K562 (cell line): ENCODE results near the gene ETV3L. TPM values are rescaled to one million over a fixed set of nuclear protein-coding genes. Genes with fewer than 3 reads are reported as not detected.

Source experiments
- ATAC-seq: fragments of 200-7000 bp; cut with Tn5 transposase; 3 replicates; pipeline ENCODE4 v1.9.1; 2020; ENCODE audit warnings: moderate library complexity
- BruUV-seq: library from RNA; stranded (reverse); fragments of 400-500 nt; replicated peaks from 2 replicates; lab custom pipeline; 2021; lab: Mats Ljungman, UMichigan
- CTCF ChIA-PET: fragments of 300-600 bp; formaldehyde crosslinking; extraction: SDS; loops from one replicate; lab custom pipeline; 2021; ENCODE audit warnings: low intra/inter-chr PET ratio; lab: Yijun Ruan, JAX
- POLR2A ChIA-PET: fragments of 300-600, 350-650 bp; sonication (Branson Sonifier 250); formaldehyde crosslinking; extraction: SDS; loops from one replicate; lab custom pipeline; 2021; ENCODE audit warnings: antibody characterized with exemption, inconsistent platforms; lab: Yijun Ruan, JAX
- DNase-seq, 4 experiments: peaks; one replicate each; pipeline versions ENCODE4 v3.0.0 to v3.0.0-alpha.2; 2011 to 2018; ENCODE audit warnings: low spot score in 3 of 4, mixed read lengths in 3 of 4; ENCODE audit errors: extremely low read depth in 1 of 4
- FAIRE-seq: peaks from 2 replicates; lab custom pipeline; 2011; peaks lifted over from hg19 to GRCh38; lab: Jason Lieb, UNC
- H2AFZ ChIP-seq: 2 replicates; pipeline ENCODE4 v1.6.0; 2011; ENCODE audit warnings: low read depth, low read length, control low read depth, inconsistent platforms
- H3K27ac ChIP-seq: fragments of 200-600 bp; 3 replicates; pipeline ENCODE4 v1.8.0; 2011; ENCODE audit warnings: low read depth, mild to moderate bottlenecking, control low read depth, inconsistent platforms, low read length, moderate library complexity, mixed read lengths; ENCODE audit errors: extremely low read depth
- H3K27me3 ChIP-seq, 2 experiments: fragments of 300-600 bp in 1 of 2; 2 replicates in 1 of 2; 3 replicates in 1 of 2; pipeline versions ENCODE4 v1.6.0 to v1.8.0; 2011; ENCODE audit warnings: inconsistent platforms in 2 of 2, low read length in 2 of 2, mild to moderate bottlenecking in 1 of 2, mixed read lengths in 1 of 2, moderate library complexity in 1 of 2; ENCODE audit not compliant: control insufficient read depth in 2 of 2, insufficient read depth in 2 of 2
- H3K36me3 ChIP-seq: fragments of 300-600 bp; 3 replicates; pipeline ENCODE4 v1.8.0; 2011; ENCODE audit warnings: mild to moderate bottlenecking, low read length, inconsistent platforms; ENCODE audit not compliant: control insufficient read depth, insufficient read depth
- H3K4me1 ChIP-seq, 2 experiments: fragments of 200-600 bp in 1 of 2; replicated peaks in 1 of 2; 2 replicates in 1 of 2; 3 replicates in 1 of 2; pipeline versions ENCODE4 v1.5.1 to v1.8.0; 2011; ENCODE audit warnings: inconsistent platforms in 2 of 2, low read length in 2 of 2, mild to moderate bottlenecking in 1 of 2, mixed read lengths in 1 of 2, moderate library complexity in 1 of 2; ENCODE audit not compliant: control insufficient read depth in 2 of 2, insufficient read depth in 2 of 2
- H3K4me2 ChIP-seq: 2 replicates; pipeline ENCODE4 v1.6.1; 2011; ENCODE audit warnings: low read length, control low read depth, inconsistent platforms, mixed read lengths; ENCODE audit not compliant: insufficient read depth
- H3K4me3 ChIP-seq: fragments of 200-600 bp; sonication (generic), shearing (Covaris generic); 2 replicates; pipeline ENCODE4 v1.5.1; 2016; ENCODE audit warnings: control low read depth, inconsistent platforms
- H3K79me2 ChIP-seq: fragments of 200-600 bp; 3 replicates; pipeline ENCODE4 v1.8.0; 2011; ENCODE audit warnings: low read length, inconsistent platforms; ENCODE audit not compliant: control insufficient read depth, insufficient read depth
- H3K9ac ChIP-seq, 2 experiments: 2 replicates each; pipeline versions ENCODE4 v1.6.0 to v1.6.1; 2011; ENCODE audit warnings: low read depth in 2 of 2, low read length in 2 of 2, control low read depth in 1 of 2, inconsistent platforms in 1 of 2, mild to moderate bottlenecking in 1 of 2, mixed read lengths in 1 of 2; ENCODE audit not compliant: insufficient read depth in 1 of 2
- H3K9me1 ChIP-seq: one replicate; pipeline ENCODE4 v1.6.0; 2011; ENCODE audit warnings: inconsistent platforms, mild to moderate bottlenecking, low read length, moderate library complexity; ENCODE audit not compliant: control insufficient read depth, insufficient read depth
- H3K9me3 ChIP-seq: replicated peaks from 2 replicates; pipeline ENCODE4 v1.5.1; 2011; ENCODE audit warnings: low read depth, low read length, inconsistent platforms; ENCODE audit not compliant: control insufficient read depth, insufficient read depth
- H4K20me1 ChIP-seq: replicated peaks from 2 replicates; pipeline ENCODE4 v1.6.1; 2011; ENCODE audit warnings: low read length, inconsistent platforms, mixed read lengths; ENCODE audit not compliant: control insufficient read depth, insufficient read depth
- CLOCK ChIP-seq: fragments of 250-450 bp; sonication (Bioruptor Pico); IDR thresholded peaks from 2 replicates; pipeline ENCODE4 v1.4.0; 2020; ENCODE audit warnings: mild to moderate bottlenecking, moderate library complexity, borderline replicate concordance
- CSDE1 ChIP-seq, 2 experiments: fragments of 450-650 bp; IDR thresholded peaks; 2 replicates each; pipeline ENCODE4 v1.6.1; 2016; ENCODE audit warnings: mild to moderate bottlenecking in 1 of 2
- E2F5 ChIP-seq: sonication (generic); formaldehyde crosslinking; IDR thresholded peaks from 2 replicates; pipeline ENCODE4 v1.8.0; 2022; ENCODE audit warnings: mild to moderate bottlenecking, missing genetic modification reagents
- HMG20B ChIP-seq: fragments of 250-450 bp; sonication (Bioruptor Pico); IDR thresholded peaks from 2 replicates; pipeline ENCODE4 v1.5.0; 2021; ENCODE audit warnings: mild to moderate bottlenecking
- KDM4B ChIP-seq, 2 experiments: fragments of 450-650 bp in 1 of 2; sonication (generic) in 1 of 2; IDR thresholded peaks; 2 replicates each; pipeline ENCODE4 v1.6.1; 2016 to 2017; ENCODE audit warnings: borderline replicate concordance in 2 of 2, antibody characterized with exemption in 1 of 2, low read depth in 1 of 2, mild to moderate bottlenecking in 1 of 2
- MYBL2 ChIP-seq, 2 experiments: fragments of 450-650 bp in 1 of 2; sonication (generic) in 1 of 2; formaldehyde crosslinking in 1 of 2; IDR thresholded peaks; 2 replicates each; pipeline versions ENCODE4 v1.6.1 to v1.8.1; 2017 to 2022; ENCODE audit warnings: borderline replicate concordance in 1 of 2, inconsistent platforms in 1 of 2, low read depth in 1 of 2, mild to moderate bottlenecking in 1 of 2, missing genetic modification reagents in 1 of 2, moderate library complexity in 1 of 2
- MYC ChIP-seq, 2 experiments: fragments of 250-450 bp in 1 of 2; sonication (Bioruptor Pico) in 1 of 2; IDR thresholded peaks; 2 replicates each; pipeline versions ENCODE4 v1.5.1 to v1.6.1; 2012 to 2021; ENCODE audit warnings: low read depth in 2 of 2, borderline replicate concordance in 1 of 2, improper control_type of control experiment in 1 of 2, low read length in 1 of 2, mild to moderate bottlenecking in 1 of 2, moderate library complexity in 1 of 2
- ZNF507 ChIP-seq: conservative IDR thresholded peaks from 2 replicates; pipeline ENCODE4 v1.6.1; 2017; ENCODE audit warnings: missing genetic modification characterization, missing compliant biosample characterization
- ZNF512 ChIP-seq: IDR thresholded peaks from 2 replicates; pipeline ENCODE4 v1.6.1; 2016; ENCODE audit warnings: missing genetic modification characterization, missing compliant biosample characterization
- ZNF699 ChIP-seq: fragments of 250-450 bp; sonication (Bioruptor Pico); IDR thresholded peaks from 2 replicates; pipeline ENCODE4 v1.8.0; 2021; ENCODE audit warnings: mild to moderate bottlenecking, moderate library complexity; ENCODE audit not compliant: insufficient replicate concordance
- WGBS: fragments of 100-300 bp; shearing (Covaris generic); methylation state at CpG from one replicate; pipeline ENCODE4 v1.1.6; 2016; ENCODE audit warnings: low coverage, mixed read lengths; ENCODE audit not compliant: insufficient coverage; ENCODE audit errors: missing lambda C conversion rate; 5-methylcytosine and 5-hydroxymethylcytosine counted together
- in situ Hi-C: fragments of 300-500 bp; cut with MboI; formaldehyde crosslinking; loops from 4 replicates; pipeline ENCODE4 v1.15.0; 2018; ENCODE audit warnings: inconsistent platforms, mixed read lengths
- intact Hi-C: fragments of 100-400 bp; cut with micrococcal nuclease; formaldehyde crosslinking; loops from 2 replicates; pipeline ENCODE4 v1.14.2; 2022
- polyA plus RNA-seq, 8 experiments: library from polyadenylated mRNA; depleted of rRNA in 4 of 8; stranded (reverse) in 5 of 8; unstranded in 3 of 8; fragments of >200 nt; fragmentation: Nextera tagmentation in 2 of 8; fragmentation: Illumina TruSeq in 1 of 8; extraction: Ambion mirVana in 2 of 8; extraction: Trizol in 1 of 8; gene quantifications; 2 replicates each; pipeline versions ENCODE4 v1.2.1 to v1.2.3, GENCODE V29; 2011 to 2014; ENCODE audit warnings: inconsistent platforms in 1 of 8, missing spikeins in 1 of 8
- total RNA-seq, 7 experiments: library from RNA; depleted of rRNA in 6 of 7; stranded (reverse); fragments of >200 nt in 6 of 7; fragmentation: Illumina TruSeq in 2 of 7; extraction: Trizol in 2 of 7; gene quantifications; 2 replicates each; pipeline versions ENCODE4 v1.2.1 to v1.2.3, GENCODE V29; 2011 to 2021; ENCODE audit warnings: low replicate concordance in 1 of 7
- TF ChIP-seq, protein P1 (sequence below): fragments of 450-650 bp; conservative IDR thresholded peaks from 2 replicates; pipeline ENCODE4 v1.6.1; 2016; ENCODE audit warnings: missing genetic modification characterization, low read depth, mild to moderate bottlenecking, control low read depth, missing compliant biosample characterization

The ETV3L gene
- total and polyA plus RNA-seq, 9 of the 15 experiments (the other 6 are each of a cell fraction or from before 2014, with no cell fraction given) = not detected

DNA sequence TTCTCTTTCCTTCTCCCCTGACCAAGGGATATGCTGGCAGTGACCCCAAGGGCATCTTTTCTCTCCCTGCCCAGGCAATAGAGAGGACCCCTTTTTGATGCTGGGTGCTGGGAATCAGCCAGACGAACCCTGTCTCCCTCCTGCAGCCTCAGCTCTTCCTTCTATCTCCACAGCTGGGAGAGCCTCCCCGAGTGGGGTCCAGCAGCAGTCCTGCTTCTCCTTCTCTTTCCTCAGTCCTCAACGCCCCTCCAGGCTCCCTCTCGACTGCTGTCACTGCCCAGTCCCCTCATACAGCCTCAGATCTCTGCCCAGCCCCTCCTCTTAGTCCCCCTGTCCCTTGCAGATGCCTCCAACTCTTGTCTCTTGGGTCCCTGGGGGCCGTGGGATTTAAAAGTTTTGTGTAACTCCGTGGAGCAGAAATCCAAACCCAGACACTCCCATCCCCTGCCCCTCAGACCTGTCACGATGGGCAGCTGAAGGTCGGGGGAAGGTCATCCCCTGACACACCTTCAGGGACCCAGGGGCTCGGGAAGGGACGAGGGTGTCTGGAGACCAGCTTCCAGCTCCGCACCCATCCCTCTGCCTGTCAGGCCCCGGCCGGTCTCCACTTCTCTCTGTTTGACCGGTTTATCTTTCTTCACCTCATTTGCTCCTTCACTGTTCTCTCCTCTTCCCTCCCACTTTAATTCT, 5.8 kb upstream of the ETV3L start:
- Histone ChIP-seq H3K27me3 (peaks cover 64 to 86% of the 10 kb centered on the region in 2 experiments), H3K9me3 (no peaks in the 10 kb centered on the region), H3K9me1 (no peaks in the 10 kb centered on the region), H3K9ac (0 out of 4 replicates have a peak overlapping the region, but pooled peaks of 1 of the 2 experiments have one; percentile 21), H4K20me1 (0 out of 2 replicates have a peak, but pooled peaks cover 9% of the 10 kb centered on the region), H3K27ac (no peak overlapping the region), H3K4me1 (peaks cover 0 to 5% of the 10 kb centered on the region in 2 experiments; a peak in 1 of 5 replicates), H3K36me3 (no peaks in the 10 kb centered on the region), H2AFZ (no peak overlapping the region), H3K79me2 (no peaks in the 10 kb centered on the region), H3K4me2 (no peak overlapping the region), H3K4me3 (no peak overlapping the region)
- in situ Hi-C loops (no loop called here), intact Hi-C loops (no loop called here)
- no peak for ATAC-seq
- ChIA-PET CTCF (no interaction called here), POLR2A (interaction anchor here (0.7 kb wide), 1 partner anchor 18 kb away, joined by 4 read pairs; no protein-coding TSS in a partner anchor)
- no peak for FAIRE-seq
- DNase-seq = no peak
- 1% methylated on average over 11 of the region's 14 CpGs for WGBS
- BruUV-seq = no TSS peak
- TF ChIP-seq MYC (IDR thresholded peaks at IDR 0.05; ENCODE audit: low read depth, low read length) (no peak), MYC (CRISPR knock-in tag; IDR thresholded peaks at IDR 0.05; ENCODE audit: borderline replicate concordance, low read depth) (no peak), MYBL2 (IDR thresholded peaks at IDR 0.05; ENCODE audit: low read depth) (no peak), MYBL2 (CRISPR knock-in tag; IDR thresholded peaks at IDR 0.05; ENCODE audit: borderline replicate concordance) (no peak), E2F5 (CRISPR knock-in tag) (no peak), HMG20B (CRISPR knock-in tag) (no peak), CLOCK (CRISPR knock-in tag) (no peak), ZNF512 (tag) (0 out of 2 replicates have a peak, but pooled peaks have one; percentile 12), ZNF699 (CRISPR knock-in tag) (no peak), ZNF507 (no peak), CSDE1 (IDR thresholded peaks at IDR 0.05) (no peak), KDM4B (IDR thresholded peaks at IDR 0.05; ENCODE audit: borderline replicate concordance in 2 of 2, low read depth in 1 of 2) (no peak)
- TF ChIP-seq, protein P1, sequence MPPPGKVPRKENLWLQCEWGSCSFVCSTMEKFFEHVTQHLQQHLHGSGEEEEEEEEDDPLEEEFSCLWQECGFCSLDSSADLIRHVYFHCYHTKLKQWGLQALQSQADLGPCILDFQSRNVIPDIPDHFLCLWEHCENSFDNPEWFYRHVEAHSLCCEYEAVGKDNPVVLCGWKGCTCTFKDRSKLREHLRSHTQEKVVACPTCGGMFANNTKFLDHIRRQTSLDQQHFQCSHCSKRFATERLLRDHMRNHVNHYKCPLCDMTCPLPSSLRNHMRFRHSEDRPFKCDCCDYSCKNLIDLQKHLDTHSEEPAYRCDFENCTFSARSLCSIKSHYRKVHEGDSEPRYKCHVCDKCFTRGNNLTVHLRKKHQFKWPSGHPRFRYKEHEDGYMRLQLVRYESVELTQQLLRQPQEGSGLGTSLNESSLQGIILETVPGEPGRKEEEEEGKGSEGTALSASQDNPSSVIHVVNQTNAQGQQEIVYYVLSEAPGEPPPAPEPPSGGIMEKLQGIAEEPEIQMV (tag) = no peak
